ENCODE data around the gene FAF1. TPM values are rescaled to one million over a fixed set of nuclear protein-coding genes. Genes with fewer than 3 reads are reported as not detected.
A peak's percentile ranks its signal among the peaks of the same experiment; 100 is the strongest.
"Not testable (repeated sequence)": the region's sequence is repeated elsewhere in the genome, so short reads cannot be mapped to it uniquely, and the experiment has no call there.

Gene FAF1
- total RNA-seq = 40.5 TPM

DNA sequence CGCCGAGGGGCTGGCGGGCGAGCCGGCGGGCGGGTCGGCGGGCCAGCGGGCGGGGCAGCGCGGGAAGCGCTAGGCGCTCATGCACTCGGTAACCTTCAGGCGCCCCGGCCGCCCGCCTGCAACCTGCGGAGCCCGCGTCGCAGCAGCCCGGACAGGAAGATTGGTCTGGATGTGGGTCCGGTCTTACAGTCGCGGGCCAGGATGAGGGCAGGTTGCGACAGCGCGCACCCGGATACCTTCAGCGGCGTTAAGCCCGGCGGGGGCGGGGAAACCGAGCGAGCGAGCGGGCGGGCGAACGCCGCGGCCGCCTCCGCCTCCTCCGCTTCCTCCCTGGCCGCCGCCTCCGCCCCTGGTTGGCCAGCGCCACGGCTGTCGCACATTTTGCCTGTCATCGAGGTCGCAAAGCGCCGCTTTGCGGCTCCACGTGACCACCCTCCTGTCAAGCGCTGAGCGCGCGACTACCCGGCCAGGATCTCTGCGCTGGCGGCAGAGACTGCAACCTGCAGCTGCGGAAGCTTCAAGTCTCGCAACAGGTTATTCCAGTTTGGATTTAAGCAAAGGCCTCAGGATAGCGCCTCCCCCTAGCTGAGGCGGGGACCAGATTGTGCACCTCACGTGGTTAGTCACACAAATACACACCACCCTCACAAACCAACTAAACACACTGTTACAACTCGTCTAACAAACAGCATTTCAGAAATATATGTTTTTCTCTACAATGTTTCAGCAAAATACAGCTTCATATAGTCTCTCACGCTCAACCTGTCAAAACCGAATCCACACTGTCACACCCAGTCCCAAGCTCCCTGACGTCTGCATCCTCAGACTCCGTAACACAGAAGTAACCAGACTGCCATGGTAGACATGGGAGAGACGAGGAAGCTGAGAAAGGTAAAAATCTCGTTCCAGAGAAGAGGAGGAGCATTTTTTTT, at the start of gene FAF1:
Gene FAF1 (minus strand): TSS at position 355 of the 932 bp plus-strand sequence. CDS start 456 bp downstream, outside the sequence.
- peak; percentile 98 for DNase-seq (ENCODE audit: low spot score)

- no peak for DNase-seq (ENCODE audit: low spot score)
Measured at GRCh38 chr1:51009381-51009780, 49.3 kb upstream of the FAF1 start.

GRCh38 chr1:51005549-51005948, 45.5 kb upstream of the FAF1 start:
- DNase-seq (ENCODE audit: low spot score) = not testable (repeated sequence)

- no peak for DNase-seq (ENCODE audit: low spot score)
Measured at GRCh38 chr1:51002516-51002915, 42.4 kb upstream of the FAF1 start.

GRCh38 chr1:51000651-51001050, 40.6 kb upstream of the FAF1 start:
- DNase-seq (ENCODE audit: low spot score) = no peak

- no peak for DNase-seq (ENCODE audit: low spot score)
Measured at GRCh38 chr1:51000160-51000559, 40.1 kb upstream of the FAF1 start.

DNA sequence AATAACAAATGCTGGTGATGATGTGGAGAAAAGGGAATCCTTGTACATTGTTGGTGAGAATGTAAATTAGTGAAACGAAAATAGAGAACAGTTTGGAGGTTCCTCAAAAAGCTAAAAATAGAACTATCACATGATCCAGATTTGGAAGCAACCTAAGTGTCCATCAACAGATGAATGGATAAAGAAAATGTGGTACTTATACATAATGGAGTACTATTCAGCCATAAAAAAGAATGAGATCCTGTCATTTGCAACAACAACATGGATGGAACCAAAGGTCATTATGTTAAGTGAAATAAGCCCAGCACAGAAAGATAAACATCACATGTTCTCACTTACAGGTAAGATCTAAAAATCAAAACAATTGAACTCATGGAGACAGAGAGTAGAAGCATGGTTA, 39.3 kb upstream of the FAF1 start:
- DNase-seq (ENCODE audit: low spot score) = not testable (repeated sequence)

DNA sequence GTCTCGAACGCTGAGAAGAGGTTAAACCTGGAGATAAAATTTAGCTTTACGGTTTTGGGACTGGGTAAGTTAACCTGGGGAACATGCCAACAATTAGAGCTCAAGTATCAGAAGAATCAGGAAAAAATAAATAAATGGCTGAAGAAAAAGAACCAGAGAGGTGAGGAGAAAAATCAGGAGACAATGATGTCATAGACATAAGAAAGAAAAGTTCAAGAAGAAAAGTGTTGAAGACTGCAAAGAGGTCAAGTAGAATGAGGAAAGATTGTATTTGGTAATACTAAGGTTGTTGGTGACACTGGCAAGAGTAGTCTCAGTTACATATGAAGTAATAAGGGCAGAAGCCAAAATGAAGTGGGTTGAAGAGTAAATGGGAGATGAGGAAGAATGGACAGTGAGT, 36.0 kb upstream of the FAF1 start:
- DNase-seq (ENCODE audit: low spot score) = no peak

GRCh38 chr1:50995651-50996050, 35.6 kb upstream of the FAF1 start:
- DNase-seq (ENCODE audit: low spot score) = no peak

DNA sequence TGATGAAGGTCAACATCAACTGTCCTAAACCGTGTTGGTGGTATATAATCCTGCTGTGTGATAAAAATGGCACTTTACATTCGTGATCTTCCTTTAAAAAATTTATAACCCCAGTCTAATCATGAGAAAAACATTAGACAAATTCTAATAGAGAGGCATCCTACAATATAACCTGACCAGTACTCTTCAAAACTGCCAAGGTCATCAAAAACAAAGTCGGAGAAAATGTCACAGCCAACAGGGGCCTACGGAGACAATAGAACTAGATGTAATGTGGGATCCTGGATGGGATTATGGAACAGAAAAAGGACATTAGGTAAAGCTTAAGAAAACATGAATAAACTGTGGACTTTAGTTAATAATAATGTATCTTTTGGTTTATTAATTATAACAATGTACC, 34.9 kb upstream of the FAF1 start:
- no peak for DNase-seq (ENCODE audit: low spot score)

- DNase-seq (ENCODE audit: low spot score) = no peak
Measured at GRCh38 chr1:50993645-50994044, 33.6 kb upstream of the FAF1 start.

DNA sequence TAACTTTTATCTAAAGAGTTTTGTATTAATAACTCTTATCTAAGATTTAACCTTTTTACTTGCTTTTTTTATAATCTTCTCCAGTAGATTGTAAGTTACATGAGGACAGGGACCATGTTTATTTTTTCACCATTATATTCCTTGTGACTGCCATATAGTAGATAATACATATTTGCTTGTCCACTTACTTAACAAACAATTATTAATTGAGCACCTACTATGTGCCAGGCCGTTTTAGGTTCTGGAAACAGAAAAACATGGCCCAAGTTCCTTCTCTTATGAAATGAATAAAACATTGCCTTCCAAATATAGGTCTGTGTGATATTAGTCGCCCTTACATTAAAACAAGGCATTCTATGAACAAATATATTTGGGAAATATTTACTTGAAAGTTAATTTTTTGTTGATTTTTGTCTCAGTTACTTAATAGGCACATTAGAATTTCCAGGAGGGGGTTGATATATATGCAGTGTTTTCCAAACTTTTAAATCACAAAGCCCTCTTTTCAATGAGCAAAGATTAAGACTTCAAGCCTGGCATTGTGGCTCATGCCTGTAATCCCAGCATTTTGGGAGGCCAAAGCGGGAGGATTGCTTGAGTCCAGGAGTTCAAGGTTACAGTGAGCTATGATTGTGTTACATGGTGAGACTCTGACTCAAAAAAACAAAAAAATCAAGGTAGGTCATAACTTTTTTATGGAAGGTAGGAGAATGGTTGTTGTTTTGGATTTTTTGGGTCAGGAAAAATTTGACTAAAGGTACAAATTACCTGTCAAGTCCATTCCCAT, 32.7 kb upstream of the FAF1 start:
- DNase-seq (ENCODE audit: low spot score) = no peak

- DNase-seq (ENCODE audit: low spot score) = no peak
Measured at GRCh38 chr1:50989694-50990093, 29.6 kb upstream of the FAF1 start.

DNA sequence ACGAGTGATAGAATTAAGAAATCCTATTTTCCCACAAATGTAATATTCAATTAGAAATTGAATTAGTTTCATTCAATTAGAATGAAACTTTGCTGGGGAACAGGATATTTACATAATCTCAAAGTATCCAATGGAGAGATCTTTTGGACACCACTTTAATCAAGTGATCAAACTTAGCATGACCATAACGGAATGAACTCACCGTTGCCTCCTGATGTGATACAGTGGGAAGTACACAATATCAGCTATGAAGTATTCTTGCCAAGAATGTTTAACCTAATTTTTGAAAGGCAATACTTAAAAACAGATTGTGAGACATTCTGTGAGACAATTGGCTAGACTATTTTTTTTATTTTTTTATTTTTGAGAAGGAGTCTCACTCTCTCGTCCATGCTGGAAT, 26.6 kb upstream of the FAF1 start:
- no peak for DNase-seq (ENCODE audit: low spot score)

- DNase-seq (ENCODE audit: low spot score) = no peak
Measured at GRCh38 chr1:50985094-50985493, 25.0 kb upstream of the FAF1 start.

GRCh38 chr1:50983219-50983802, 23.2 kb upstream of the FAF1 start:
- no peak for DNase-seq (ENCODE audit: low spot score)

DNA sequence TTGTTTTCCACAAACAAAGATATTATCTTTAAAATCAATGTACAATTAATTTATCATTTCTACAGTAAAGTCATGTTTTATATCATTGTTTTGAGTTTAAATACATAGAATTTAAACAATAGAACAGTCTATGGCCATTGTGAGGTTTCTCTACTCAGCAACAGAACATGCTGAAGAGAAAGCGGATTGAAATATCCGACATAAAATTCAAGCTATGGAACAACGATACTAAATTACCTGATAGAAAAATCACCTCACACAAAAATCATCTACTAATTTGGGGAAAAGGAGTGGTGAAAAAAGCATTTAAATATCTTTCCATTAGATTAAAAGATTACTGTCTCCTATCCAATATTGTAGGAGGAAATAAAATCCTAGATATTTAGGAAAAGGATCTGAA, 22.5 kb upstream of the FAF1 start:
- no peak for DNase-seq (ENCODE audit: low spot score)

- no peak for DNase-seq (ENCODE audit: low spot score)
Measured at GRCh38 chr1:50981741-50982140, 21.7 kb upstream of the FAF1 start.

DNA sequence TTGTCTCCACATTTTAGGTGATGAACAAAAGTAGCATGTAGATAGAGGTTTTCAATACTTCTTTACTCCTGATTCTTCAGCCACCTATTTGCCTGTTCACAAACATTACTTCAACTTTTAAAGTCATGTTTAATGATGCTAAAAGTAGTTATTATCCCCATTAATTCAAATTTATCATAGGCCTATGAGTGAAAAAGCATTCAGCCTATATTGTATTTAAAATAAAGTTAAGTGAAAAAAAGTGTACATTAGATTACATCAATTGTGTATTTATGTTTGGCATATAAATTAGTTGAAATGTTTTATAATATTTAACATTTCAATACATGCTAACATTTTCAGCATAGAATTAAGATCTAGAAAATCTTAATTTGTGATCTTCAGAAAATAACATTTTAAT, 20.4 kb upstream of the FAF1 start:
- DNase-seq (ENCODE audit: low spot score) = no peak

- no peak for DNase-seq (ENCODE audit: low spot score)
Measured at GRCh38 chr1:50979937-50980336, 19.9 kb upstream of the FAF1 start.

DNA sequence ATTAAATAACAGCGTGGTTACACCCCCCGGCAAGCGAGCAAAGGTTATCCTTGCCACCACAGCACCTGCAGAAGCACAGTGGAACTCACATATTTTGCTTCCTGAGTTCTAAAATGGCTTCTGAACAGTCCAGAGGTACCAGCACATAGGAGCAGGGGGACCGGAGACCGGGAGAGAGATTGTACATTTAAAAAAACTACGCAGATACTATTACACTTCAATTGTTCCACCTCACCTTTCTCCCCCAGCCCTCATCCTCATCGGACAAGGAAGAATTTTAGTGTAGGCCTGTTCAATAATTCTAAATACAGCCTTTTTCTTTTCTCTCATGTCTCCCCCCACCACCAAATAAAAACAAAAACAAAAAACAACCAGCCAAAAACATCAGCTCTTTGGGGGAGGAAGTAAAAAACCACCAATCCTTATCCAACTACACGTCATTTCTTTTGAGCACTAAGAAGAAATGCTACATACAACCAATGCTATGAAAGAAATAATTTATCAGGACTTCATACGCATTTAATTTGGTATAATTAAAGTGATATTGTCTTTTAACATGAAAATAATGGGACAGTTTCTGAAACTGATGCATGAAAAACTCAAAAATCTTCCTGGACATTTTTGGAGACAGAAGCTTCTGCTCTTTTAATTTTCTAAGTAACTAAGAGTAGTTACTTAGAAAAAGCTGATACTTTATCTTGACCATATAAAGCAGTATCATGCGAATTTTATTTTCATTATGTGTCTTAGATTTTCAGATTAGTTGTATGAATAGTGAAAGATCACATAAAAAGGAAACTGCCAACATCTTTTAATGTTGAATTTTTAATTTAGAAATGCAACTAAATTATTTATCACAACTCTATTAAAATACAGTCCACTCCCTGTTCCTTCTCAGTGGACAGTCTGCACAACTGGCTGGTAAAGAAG, 19.1 kb upstream of the FAF1 start:
- DNase-seq (ENCODE audit: low spot score) = no peak
